NCI-H748 (cell line): ENCODE results near the gene RGSL1.
A peak's percentile ranks its signal among the peaks of the same experiment; 100 is the strongest.

ENCODE experiments used
- DNase-seq: peaks from one replicate; lab custom pipeline; 2025; ENCODE audit not compliant: unreplicated experiment; lab: John Stamatoyannopoulos, UW

The RGSL1 gene

DNA sequence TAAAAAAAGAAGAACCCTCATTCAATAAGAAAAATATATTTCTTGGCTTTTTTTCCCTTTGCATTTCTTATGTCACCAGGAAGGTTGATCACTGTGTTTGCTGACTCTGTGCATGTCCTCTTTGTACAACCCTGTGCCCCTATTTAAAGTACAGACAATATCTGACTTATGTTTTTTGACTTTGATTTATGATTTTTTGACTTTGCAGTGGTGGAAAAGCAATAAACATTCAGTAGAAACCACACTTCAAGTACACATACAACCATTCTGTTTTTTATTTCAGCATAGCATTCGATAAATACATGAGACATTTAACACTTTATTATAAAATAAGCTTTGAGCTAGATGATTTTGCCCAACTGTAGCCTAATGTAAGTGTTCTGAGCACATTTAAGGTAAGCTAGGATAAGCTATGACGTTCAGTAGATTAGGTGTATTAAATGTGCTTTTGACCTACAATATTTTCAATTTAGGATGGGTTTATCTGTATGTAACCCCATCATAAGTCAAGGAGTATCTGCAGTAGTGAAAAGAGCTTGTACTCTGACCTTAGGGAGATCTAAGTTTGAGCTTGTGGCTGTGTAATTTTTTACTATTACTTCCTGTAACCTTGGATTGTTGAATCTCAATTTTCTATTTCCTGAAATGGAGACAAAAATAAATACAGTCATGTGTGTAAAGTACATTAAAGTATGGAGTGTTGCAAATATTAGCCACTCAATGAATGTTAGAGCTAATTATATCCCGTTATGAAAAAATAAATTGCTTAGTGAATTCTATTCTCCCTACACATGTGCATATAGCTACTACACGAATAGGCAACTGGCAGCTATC lies 137.9 kb downstream of the RGSL1 start:
- no peak for DNase-seq

DNA sequence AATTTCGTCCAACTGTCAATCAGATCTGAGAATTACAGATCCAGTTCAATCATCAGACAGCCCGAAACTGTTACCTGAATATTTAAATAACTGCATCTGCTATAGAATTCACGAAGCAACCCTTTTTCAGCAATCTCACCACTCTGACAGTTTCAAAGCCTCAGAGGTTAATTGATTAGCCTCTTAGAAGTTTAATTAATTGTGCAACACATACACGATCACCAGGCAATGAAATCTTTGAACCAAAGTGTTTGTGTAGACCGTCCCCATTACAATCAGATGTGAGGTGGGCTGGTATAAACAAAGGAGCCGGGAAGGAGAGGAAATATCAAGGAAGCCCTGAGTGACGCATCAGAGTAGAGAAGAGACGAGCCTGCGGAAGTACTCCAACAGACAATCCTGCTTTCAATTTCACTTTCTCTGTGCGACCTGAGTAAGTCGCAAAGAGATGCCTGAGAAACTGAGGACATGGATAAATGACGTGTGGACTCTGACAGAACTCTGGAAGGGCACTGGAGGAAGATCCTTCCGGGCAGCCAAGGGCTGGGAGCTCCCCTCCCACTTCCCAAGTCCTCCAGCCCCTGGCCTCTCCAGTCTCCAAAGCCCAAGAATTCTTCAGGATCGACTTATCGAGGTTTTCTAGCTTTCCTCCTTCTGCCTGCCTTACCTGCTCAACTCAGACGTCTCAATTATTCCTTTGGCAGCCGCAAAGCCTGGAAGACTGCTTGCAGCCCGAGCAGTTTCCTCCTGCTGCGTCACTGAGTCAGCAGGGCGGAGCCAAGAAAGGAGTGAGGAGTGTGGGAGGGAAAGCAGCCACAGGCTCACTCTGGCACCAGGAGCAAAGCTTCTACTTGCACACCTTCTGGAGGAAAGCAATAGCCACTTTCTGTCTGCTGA lies 138.8 kb downstream of the RGSL1 start, which contains the start of gene RNASEL:
TSS of gene RNASEL (minus strand) at position 757 of the 897 bp plus-strand sequence. CDS start 2,450 bp downstream, outside the sequence.
- no peak for DNase-seq

GRCh38 chr1:182589520-182589919 lies 139.6 kb downstream of the RGSL1 start:
- no peak for DNase-seq

DNA sequence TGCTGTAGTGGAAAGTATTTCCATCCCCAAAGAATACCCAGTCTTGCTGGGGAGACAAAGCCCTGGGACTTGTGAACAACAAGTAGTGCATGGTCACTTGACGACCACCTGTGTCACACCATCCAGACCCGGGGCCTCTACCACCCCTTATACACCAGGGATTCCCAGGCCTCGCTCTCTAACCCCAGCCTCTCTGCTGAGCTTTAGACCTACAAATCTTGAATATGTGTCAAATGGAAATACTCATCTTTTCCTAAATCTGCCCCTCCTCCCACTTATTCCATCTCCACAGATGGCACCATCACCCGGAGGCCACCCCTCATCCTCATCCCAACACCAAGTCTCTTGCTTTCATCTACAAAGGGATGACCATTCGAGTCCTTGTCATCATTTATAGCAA lies 140.0 kb downstream of the RGSL1 start:
- DNase-seq = no peak

DNA sequence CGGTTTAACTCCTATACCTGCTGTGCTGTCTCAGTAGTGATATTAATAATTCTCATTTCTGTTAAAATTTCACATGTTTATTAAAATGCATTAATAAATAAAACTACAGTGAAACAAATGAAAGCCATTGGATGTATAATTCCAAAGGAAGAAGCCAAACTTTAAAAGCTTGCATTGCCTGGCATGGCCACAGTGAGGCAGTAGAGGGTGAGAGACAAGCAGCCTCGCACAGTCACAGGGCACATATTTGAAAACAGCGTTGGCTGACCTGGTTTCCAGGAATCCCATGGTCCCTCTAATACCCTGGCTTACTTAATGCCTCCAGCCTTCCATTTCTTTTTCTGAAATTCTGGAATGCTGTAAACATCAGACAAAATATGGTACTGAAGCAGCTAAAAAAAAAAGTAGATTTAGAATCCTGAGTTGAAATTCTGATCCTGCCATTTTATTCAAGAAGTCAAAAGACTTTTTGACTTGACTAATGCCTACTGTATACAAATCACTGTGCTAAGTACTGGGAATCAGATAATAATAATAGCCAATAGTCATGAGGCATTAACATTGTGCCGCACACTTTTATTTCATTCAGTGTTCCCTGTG lies 145.8 kb downstream of the RGSL1 start:
- peak; percentile 54 for DNase-seq

DNA sequence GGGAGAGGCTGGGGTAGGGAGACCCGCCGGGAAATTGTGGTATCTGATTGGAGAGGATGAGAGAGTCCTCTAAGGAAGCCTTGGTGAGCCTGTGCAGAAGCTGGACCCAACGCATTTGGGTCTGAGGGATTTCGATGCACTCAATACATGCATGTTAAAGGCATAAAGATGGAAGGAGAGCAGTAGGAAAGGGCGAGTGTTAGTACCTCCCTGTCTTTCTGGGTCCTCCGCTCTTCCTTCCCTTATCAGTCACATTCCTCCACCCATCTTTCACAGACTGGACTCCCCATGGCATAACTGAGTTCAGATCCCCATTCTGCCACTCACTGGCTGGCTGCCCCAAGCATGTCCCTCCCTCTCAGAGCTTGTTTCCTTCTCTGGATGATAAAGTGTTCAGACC lies 147.0 kb downstream of the RGSL1 start:
- no peak for DNase-seq

DNA sequence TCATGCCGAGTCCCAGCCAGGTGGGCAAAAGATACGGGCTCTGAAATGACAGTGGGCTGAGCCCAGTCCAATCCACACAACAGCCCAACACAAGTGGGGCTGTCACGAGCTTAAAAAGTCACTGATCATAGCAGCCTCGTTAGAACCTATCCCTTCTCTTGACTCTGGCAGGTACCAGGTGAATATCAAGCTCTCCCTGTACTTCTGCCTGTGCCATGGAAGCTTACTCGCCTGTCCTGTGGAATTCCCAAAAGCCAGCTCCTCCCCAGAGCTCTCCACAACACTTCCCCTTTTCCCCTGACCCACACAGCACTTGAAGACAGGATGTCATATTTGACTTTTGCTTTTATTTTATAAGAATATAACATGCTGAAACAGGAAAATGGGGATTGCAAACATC lies 148.3 kb downstream of the RGSL1 start:
- no peak for DNase-seq

- peak; percentile 21 for DNase-seq
Observed at GRCh38 chr1:182599339-182599738, 149.4 kb downstream of the RGSL1 start.

DNA sequence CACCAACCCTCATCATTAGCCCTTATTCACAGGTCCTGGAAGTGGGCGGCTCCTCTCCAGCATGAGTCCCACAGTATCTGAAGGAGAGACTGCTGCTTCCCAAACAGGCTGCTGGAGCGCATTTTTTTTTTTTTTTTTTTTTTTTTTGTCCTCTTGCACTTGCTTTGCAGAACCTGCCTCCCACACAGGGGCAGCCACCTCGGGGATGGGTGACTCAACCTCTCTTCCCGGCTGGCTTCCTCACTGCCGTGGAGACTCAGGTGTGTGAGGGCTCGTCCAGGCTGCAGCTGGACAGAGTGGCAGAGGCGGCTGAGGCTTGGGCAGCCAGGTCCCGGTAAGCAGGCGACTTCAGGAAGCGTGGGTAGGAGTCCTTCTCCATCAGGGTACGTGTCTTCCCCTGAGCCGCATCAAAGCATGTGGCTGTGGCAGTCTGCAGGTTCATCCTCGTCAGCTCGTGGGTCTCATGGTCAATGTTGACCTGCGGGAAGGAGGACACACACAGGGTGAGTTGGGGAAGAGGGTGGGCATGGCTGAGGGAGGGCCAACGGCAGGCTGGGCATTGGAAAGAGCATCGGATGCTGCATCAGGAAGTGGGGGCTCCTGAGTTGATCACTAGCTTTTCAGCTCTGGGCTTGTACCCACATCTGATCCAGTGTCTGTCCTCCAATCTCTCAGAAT lies 150.2 kb downstream of the RGSL1 start:
- DNase-seq = no peak

DNA sequence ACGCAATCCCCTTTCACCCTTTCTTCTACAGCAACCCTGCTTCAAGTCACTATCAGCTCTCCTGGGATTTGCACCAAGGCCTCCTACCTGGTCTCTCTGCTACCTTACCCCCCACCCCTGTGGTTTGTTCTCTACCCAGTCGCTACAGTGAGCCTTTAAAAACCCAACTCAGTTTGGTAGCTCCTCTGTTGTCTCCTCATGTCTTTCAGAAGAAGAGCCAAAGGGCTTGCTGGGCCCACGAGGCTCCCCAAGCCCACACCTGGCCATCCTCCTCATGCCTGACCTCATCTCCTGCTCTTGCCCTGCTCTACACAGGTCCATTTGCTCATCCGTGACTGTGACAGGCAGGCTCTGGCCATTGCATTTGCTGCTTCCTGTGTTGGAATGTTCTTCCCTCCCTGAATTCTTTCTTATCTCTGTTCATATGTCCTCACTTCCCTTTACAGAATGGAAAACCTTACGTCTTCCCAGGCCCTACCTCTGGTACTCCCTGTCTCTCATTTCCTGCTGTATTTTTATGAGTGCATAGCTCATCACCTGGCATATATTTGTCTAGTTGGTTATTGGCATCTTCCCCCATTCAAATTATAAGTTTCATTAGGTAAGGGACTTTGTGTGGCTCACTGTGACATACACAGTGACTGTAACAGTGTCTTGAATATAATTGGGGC lies 150.9 kb downstream of the RGSL1 start:
- no peak for DNase-seq

DNA sequence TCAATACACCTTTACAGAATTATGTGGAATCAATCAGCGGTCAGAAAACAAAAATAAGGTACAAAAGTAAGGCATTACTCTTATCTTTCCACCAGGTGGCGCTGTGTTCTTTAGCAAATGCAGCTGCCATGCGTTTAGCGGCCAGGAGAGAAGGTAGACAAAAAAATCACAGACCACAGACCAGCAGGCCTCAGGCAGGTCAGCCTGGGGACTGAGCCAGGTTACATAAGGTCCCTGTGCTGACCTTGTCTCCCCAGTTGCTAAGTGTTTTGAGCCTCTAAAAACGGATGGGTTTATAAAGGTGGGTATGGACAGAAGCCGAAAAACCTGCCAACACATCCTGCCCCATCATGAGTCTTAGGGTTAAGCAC lies 151.5 kb downstream of the RGSL1 start:
- peak; percentile 79 for DNase-seq

DNA sequence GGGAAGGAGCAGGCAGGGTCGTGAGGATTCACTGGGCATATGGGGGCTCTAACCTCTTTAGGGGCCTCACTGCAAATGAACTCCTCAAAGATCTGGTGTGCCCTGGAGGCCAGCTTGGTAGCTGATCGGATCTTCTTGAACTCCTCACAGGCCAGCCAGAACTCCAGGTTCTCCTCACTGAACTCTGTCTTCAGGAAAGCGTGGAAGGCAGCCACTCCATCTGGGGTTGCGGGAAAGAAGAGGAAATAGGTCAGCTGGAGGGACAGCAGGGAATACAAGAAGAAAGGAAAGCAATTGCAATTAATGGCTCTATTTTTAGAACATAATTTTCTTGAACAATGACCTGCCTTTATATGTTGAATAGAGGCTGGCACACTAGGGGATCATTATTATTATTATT lies 152.0 kb downstream of the RGSL1 start:
- peak; percentile 63 for DNase-seq

GRCh38 chr1:182602935-182603645 lies 153.1 kb downstream of the RGSL1 start:
- peak; percentile 16 for DNase-seq

DNA sequence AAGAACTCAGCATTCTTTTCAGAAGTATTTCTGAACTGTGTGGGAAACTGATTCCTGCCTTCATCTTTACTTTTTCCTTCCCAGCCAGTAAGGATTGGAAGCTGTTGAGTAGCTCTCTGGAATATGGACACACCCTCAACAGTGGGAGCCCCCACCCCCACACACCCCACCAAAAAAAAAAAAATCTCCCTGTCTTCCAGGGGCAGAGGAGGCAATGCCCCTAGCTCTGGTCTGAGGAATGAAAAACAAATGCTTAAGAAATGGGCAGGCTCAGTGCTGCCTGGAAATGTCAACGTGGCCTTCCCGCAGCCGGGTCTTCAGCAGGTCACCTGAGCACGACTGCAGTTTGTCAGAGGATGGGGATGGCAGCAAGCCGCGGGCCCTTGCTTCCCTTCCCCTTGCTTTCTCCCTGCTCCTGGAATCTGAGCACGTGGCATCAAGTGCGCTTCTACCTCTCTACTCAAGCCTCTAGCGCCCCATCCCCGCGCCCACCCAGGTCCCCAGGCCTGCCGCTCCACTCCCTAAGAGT lies 153.8 kb downstream of the RGSL1 start:
- peak; percentile 73 for DNase-seq

GRCh38 chr1:182604175-182605164 lies 154.5 kb downstream of the RGSL1 start, which contains the start of gene RGS16:
RGS16 (minus strand) TSS chr1:182604389; CDS start chr1:182604259, 130 bp downstream.
- peak; percentile 96 for DNase-seq

GRCh38 chr1:182607566-182607965 lies 157.6 kb downstream of the RGSL1 start:
- no peak for DNase-seq

- no peak for DNase-seq
Observed at GRCh38 chr1:182608236-182608635, 158.3 kb downstream of the RGSL1 start.
